ENCODE measurements around the gene PRLH. TPM values are rescaled to one million over a fixed set of nuclear protein-coding genes. Genes with fewer than 3 reads are reported as not detected.

The PRLH gene, protein sequence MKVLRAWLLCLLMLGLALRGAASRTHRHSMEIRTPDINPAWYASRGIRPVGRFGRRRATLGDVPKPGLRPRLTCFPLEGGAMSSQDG
- not detected for polyA plus RNA-seq (ENCODE audit: insufficient read length)
- long read RNA-seq, donor 1: 0 reads
- long read RNA-seq, donor 2: 0 reads
- long read RNA-seq, donor 3: 0 reads
- long read RNA-seq, donor 4: 0 reads
- long read RNA-seq, donor 5: 0 reads
- long read RNA-seq, donor 6: 0 reads
- long read RNA-seq, donor 7: 0 reads
- long read RNA-seq, donor 8: 0 reads

DNA sequence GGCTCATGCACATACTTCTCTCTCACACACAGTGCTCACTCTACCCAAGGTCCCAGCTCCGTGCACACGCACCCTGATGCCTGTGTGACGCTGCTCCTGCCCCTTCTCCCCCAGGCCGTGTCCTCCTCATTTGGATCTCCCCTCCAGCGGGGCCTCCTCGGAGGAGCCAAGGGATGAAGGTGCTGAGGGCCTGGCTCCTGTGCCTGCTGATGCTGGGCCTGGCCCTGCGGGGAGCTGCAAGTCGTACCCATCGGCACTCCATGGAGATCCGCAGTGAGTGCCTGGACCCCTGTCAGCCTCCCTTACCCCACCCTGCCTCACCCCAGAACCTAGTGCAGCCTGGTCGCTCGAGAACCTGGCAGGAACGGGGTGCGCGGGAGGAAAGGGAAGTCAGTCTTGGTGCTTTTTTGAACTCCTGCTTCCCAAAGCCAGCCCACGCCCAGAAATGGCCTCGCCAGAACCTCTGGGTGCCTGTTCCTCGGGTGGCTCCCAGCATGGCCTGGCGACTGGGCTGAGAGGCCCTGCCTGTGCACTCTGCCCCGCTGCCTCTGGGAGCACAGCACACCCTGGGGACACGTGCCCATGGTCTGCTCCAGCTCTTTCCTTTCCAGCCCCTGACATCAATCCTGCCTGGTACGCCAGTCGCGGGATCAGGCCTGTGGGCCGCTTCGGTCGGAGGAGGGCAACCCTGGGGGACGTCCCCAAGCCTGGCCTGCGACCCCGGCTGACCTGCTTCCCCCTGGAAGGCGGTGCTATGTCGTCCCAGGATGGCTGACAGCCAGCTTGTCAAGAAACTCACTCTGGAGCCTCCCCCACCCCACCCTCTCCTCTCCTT is at the start of gene PRLH:
TSS of gene PRLH (plus strand) at position 174 of the 835 bp plus-strand sequence. CDS start at position 174, 0 bp downstream.
- DNase-seq: no peak

GRCh38 chr2:237517163-237517562 is 49.2 kb upstream of the PRLH start:
- DNase-seq: no peak

DNA sequence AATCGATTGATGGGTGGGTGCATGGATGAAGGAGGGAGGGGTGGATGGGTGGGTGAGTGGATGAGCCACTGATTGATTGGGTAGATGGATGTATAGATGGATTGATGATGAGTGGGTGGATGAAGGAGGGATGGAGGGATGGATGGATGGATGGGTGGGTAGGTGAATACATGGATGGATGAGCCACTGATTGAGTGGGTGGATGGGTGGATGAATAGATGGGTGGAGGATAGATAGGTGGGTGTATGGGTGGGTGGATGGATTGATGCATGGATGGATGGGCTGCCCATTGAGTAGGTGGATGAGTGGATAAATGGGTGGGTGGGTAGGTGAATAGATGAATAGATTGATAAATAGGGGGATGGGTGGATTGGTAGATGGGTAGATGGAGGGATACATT is 48.4 kb upstream of the PRLH start:
- DNase-seq: no peak

- no peak for DNase-seq
Observed at GRCh38 chr2:237519506-237520245, 46.7 kb upstream of the PRLH start.

- DNase-seq: no peak
Observed at GRCh38 chr2:237520290-237520689, 46.1 kb upstream of the PRLH start.

DNA sequence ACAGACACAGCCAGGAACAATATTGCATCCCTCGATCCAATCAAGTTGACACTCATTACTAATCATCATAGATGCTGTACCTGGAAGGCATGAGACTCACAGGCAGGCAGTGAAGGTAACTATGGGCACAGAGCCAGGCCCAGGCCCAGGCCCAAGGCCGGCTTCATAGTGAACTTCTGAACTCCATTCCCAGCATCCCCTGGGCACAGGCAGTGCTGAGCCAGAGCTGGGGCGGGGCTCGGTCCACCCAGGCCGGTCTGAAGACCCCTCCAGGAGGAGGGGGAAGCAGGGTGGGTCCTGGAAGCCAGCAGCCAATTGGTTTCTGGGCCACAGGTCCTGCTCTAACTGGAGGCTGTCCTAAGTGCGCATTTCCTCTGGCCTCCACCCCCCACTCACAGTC is 41.7 kb upstream of the PRLH start:
- no peak for DNase-seq

DNA sequence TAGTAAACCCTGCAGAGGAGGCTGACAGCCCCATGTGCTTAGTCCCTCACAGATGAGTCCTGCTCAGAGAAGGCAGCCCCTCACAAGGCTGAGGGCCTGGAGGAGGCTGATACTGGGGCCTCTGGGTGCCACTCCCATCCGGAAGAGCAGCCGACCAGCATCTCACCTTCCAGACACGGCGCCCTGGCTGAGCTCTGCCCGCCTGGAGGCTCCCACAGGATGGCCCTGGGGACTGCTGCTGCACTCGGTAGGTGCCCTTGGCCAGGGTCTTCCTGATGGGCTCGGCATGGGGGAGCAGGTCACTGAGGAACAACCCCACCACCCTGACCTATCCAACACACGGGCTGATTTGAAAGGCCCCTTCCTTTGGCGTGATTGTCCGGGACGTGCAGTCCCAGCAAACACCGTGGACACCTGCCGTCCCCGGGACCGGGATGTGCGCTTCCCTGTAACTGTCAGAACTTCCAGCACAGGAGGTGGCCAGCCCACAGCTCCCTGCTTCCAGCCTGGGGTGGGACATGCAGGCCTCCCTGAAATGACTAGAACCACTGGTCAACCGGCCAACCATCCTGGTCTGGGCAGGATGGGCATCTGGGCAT is 40.7 kb upstream of the PRLH start:
- DNase-seq: no peak

- no peak for DNase-seq
Observed at GRCh38 chr2:237527233-237527632, 39.1 kb upstream of the PRLH start.

- DNase-seq: no peak
Observed at GRCh38 chr2:237527766-237528165, 38.6 kb upstream of the PRLH start.

DNA sequence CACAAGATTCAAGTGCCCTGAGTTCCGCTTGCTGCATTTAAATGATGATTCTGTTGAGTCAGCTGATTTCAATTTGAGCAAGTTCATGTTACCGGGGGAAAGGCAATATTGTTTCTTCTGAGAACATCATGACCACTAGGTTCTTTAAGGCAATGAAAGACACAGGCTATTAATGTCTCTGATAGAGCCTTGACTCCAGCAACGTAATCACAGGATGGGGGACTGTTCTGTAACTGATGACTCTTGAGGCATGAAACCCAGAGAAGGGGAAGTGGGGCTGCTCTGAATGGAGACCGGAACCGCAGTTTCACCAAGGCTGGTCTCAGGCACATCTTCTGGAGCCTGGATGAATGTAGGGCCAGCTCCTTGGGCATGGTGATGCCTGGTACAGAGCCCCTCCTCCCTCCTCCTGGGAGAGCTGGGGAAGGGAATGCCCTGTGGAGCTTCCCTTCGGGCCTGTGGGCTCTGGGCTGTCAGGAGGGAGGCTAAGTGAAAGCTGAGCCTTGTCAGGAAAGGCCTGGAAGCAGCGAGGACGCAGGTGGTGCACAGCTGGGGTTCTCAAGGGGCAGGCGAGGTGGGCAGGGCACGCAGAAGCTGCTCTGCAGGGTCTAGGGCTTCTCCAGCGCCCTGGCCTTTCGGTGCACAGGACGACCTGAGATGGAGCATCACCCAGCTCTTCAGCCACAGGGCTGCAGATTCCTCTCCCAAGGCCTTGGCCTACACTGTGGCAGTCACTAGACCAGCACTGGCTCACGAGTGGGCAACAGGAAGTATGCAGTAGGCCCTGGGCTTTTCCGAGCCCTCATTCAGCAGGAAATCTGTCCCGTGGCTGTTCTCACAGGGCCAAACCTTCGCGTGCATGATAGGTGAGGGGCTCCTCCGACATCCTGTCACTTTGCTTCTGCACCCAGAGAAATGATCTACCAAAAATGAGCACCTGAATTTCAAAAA is 36.6 kb upstream of the PRLH start:
- no peak for DNase-seq

- DNase-seq: no peak
Observed at GRCh38 chr2:237530472-237531433, 35.6 kb upstream of the PRLH start.

DNA sequence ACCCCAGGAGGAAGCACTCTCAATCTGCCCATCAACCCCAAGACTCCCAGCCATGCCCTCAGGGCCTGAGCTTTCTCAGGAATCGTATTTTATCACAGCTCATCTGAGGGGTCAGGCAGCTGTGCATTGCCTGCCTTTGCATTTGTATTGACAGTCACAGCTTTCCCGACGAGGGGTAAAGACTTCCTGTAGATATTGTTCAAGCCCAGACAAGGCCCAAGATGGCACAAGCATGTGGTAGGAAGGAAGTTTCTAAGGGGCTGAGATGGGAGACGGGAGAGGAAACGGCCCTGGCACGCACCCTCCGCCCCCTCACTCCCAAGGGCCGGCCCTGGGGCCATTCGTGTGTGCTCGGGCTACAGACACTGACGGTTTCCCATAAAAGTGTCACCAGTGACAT is 34.2 kb upstream of the PRLH start:
- no peak for DNase-seq

DNA sequence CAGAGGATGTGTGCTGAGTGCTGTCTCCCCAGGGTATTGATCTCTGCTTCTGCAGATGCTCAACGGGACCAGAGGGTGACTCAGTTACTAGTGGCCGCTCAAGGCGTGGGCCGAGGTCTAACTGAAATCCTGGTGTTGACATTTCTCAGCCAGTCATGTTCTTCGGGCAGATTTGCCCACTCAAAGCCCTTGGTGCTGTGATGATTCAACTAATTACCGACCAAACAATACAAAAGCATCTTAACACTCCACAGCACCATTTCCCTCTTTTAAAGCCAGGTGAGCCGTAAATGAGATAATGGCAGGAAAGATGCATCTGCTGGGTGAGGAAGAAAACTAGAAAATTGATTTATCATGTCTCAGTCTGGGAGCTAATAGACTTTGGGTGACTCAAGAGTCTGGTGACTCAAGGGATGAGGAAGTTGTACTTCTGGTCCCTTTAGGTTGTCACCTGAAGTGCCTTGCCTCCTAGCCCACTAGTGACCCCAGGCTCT is 32.7 kb upstream of the PRLH start:
- DNase-seq: no peak

- DNase-seq: no peak
Observed at GRCh38 chr2:237534380-237534779, 32.0 kb upstream of the PRLH start.

GRCh38 chr2:237535385-237536082 is 30.8 kb upstream of the PRLH start:
- DNase-seq: no peak

GRCh38 chr2:237536083-237536415 is 30.3 kb upstream of the PRLH start:
- DNase-seq: no peak

DNA sequence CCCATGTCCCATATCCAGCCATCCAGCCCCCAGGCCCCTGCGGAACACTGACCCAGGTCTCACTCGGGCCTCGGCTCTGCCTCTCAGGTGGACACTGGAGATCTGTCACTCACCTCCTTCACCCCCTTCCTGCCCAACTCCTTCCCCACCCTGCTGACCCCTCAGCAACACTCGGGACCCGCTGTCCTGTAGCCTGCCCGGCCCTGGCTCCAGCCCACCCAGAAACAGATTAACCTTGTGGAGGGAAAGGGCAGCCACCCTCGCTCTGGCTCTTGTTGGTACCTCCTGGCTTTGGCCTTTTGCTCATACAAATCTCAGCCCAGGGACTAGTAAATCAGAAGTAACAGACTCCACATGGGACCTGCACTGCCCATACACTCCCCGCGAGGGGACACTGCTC is 29.8 kb upstream of the PRLH start:
- no peak for DNase-seq

GRCh38 chr2:237538001-237538720 is 28.2 kb upstream of the PRLH start:
- no peak for DNase-seq

- no peak for DNase-seq
Observed at GRCh38 chr2:237538901-237539300, 27.5 kb upstream of the PRLH start.
